ENCODE measurements around the gene PERCC1.

GRCh38 chr16:1426734-1427471 lies 4.0 kb upstream of the PERCC1 start:
- TF ChIP-seq, protein P1, sequence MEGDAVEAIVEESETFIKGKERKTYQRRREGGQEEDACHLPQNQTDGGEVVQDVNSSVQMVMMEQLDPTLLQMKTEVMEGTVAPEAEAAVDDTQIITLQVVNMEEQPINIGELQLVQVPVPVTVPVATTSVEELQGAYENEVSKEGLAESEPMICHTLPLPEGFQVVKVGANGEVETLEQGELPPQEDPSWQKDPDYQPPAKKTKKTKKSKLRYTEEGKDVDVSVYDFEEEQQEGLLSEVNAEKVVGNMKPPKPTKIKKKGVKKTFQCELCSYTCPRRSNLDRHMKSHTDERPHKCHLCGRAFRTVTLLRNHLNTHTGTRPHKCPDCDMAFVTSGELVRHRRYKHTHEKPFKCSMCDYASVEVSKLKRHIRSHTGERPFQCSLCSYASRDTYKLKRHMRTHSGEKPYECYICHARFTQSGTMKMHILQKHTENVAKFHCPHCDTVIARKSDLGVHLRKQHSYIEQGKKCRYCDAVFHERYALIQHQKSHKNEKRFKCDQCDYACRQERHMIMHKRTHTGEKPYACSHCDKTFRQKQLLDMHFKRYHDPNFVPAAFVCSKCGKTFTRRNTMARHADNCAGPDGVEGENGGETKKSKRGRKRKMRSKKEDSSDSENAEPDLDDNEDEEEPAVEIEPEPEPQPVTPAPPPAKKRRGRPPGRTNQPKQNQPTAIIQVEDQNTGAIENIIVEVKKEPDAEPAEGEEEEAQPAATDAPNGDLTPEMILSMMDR (conservative IDR thresholded peaks at IDR 0.05; ENCODE audit: low read depth, low read length), result no peak
- TF ChIP-seq EZH2 (IDR thresholded peaks at IDR 0.05; ENCODE audit: borderline replicate concordance, low read depth, low read length, poor library complexity, severe bottlenecking), result no peak

Measured in A673 (cell line).